GM21737 (cell line): ENCODE data around the gene CDKN2AIPNL.
"Not testable (repeated sequence)": the region's sequence is repeated elsewhere in the genome, so short reads cannot be mapped to it uniquely, and the experiment has no call there.

ENCODE experiments used
- ATAC-seq: cut with Tn5 transposase; IDR thresholded peaks from one replicate; pipeline ENCODE4 v1.9.1; 2021; ENCODE audit warnings: mild to moderate bottlenecking, moderate library complexity; ENCODE audit not compliant: unreplicated experiment

The CDKN2AIPNL gene

DNA sequence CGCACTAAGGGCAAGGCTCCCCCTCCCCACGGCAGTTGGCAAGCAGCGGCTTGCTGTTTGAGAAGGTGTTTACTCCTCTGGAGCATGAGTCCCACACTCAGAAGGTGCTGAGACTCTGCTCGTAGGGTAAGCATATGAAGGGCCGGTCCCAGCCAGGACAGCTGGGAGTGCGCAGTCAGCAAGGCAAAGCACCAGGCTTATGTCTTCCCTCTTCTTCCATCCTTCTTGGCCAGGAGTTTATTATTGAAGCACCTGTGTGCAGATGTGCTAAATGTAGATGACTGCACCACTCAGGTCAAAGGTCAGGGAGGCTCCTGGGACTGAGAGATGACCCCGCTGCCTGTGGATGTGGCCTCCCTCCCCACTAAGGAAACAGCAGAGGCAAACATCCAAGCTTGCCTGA, 27.0 kb upstream of the CDKN2AIPNL start:
- ATAC-seq, result no peak

DNA sequence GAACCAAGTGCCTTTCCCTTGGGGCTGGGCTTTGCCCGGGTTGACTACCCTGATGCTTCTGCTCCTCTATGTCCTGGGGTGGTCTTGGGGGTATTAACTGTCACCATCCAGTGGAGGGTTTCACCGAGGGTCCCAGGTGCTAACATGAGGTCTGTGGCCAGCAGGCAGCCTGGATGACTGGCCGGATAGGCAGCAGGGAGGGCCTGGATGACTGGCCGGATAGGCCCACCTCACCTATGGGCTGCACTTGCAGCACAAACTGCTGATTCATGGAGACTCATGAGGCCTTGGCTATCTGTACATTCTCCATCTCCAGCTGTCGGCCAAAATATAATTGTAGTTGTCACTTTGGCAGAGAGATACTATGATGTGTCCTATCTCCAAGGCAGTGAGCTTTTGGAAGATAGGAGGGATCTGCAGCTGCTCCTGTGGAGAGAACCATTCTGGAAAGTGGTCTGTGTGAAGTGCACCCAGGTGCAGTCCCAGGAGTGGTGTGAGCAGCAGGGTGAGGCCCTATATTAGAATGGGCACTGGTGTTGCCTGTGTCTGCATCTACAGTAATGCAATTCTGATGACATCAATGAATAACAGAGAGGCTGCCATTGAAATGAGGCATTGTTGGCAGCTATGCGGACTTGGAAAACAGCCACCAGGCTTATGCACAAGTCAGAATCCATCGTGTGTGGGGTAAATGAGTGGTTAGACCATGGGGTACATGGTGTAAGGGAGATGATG, 26.3 kb upstream of the CDKN2AIPNL start:
- no peak for ATAC-seq

DNA sequence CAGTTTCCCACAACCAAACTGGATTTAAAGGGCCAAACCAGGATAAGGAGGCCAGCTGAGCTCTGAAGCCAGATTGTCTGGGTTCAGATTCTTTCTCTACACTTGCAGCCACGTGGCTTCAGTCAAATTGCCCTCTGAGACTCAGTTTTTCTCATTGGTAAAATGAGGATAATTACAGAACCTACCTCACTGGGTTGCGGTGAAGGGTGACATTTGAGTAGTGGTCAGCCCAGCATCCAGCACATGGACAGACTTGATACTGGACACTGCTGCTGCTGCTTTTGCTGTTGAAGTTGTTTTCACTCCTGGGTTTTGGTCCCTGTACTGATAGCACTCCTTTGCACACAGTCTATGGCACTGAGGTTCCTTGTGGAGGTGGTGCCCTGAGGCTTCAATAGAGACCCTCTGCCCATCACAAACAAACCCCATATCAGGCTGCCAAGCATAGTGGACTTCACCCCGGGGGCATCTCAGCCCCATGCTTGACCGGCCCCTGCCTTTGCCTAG, 25.7 kb upstream of the CDKN2AIPNL start:
- ATAC-seq, result no peak

DNA sequence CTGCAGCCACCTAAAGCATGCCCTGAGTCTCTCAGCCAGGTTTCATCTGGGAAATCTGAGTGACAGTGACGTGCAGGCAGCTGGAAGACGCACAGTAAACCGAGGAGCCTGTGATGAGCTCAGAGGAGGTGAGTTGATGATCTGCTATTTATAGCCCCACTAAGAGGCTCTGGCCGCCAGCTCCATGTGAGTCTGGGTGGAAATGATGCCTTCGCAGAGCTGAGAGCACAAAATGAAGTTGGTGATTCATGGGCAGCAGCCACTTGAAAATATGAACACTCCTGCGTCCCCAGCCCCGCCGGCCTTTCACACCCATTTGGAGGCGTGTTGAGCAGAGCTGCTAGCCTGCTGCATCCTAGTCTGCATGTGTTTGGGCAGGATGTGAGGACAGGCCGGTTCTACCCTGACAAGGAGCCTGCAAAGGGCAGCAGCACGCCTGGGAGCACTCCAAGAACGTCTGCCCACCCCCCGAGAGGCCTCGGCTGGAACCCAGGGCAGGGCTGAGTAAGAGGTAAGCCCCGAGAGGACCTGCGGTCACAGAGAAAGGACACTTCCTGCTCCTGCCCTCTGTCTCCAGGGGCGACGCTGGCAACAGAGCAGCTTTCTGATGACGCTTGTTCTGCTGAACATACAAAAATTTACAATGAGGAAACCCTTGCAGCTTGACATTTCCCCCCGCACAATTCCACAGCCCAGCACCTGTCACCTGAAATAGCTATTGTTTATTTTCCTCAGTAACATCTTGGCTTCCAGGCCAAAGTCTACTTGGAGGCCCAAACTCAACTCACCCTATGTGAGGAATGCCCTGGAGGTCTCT, 25.1 kb upstream of the CDKN2AIPNL start:
- ATAC-seq, result peak; percentile 91

DNA sequence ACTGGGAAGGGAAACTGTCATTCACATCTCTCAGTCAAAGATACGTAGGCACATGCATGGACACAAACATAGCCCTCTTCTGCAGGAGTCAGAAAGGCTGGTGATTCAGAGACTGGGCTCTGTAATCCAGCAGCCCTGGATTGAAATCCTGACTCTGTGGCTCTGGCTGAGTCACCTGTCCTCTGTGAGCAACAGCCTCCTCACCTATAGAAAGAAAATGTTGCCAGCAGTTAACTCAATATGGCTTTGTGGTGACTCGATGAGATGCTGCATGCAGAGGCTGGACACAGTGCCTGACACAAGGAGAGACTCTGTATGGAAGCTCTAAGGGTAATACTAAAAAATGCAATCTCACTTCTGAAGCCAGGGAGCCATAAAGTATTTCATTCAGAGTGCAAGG, 23.9 kb upstream of the CDKN2AIPNL start:
- ATAC-seq, result no peak

DNA sequence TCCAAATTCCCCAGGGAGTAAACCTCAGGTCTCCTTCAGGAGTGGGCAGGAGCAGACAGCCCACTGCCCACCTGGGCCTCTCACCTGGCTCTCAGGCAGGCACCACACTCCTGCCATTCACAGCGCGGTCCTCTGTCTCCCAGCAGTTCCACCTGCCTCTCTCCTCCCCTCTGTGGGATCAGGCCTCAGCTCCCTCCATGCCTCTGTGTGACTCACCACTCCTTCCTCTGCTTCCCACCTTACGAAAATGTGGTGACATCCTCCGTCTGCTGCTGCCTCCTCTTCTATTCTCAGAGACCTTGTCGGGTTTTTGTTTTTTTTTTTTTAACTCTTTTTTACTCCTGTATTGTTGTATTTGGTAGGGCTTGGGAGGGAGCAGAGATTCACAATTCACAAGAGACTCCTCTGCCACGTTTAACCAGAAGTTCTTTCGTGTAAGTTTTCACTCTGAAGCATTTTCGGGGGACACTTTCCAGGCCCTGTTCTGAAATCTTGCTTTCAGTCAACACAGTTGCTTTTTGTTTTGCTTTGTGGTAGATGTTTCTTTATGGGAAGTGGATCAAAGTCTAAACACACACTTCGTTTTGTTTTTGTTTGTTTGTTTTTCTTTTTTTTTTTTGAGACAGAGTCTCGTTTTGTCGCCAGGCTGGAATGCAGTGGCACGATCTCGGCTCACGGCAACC, 21.1 kb upstream of the CDKN2AIPNL start:
- ATAC-seq, result no peak

DNA sequence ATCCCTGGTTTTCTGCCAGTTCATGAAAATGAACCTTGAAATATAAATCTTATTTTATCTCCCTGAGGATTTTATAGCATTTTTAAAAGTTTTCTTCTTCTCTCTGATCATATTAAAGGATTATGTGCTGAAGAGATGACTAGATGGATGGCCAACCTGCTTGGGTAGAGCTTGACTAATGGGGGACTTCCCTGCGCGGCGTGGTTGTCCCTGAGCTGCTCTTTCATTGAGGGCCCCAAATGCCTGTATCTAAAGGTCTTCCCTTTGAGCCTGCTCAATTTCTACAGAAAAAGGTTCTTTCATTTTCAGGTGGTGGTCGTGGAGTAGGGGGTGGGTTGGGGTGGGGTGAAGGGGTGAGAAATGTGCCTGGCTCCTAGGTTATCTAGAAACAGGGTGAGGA, 20.5 kb upstream of the CDKN2AIPNL start:
- no peak for ATAC-seq

DNA sequence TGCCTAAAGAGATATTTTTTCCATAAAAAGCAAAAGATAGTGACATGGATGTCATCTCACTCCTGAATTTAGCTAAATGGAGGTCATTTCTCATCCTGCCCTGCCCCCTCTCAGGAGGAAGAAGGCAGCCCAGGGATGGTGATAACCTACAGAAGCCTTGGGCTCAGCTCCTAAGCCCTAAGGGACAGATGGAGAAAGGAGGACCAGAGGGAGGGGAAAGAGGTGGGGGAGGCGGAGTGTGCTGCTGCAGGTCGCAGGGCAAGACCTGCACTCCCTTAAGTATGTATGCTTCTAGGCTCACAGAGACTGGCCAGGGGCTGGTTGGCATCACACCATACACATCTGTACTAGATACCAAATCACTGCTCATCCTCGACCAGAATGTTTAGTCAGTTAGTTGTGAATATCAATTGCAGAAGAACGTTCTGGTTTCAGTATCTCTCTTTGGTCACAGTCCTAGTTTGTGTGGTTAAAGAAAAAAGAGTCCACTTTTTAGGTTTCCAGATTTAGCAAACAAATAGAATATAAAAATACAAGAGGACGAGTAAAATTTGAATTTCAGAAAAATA, 18.4 kb upstream of the CDKN2AIPNL start:
- no peak for ATAC-seq

DNA sequence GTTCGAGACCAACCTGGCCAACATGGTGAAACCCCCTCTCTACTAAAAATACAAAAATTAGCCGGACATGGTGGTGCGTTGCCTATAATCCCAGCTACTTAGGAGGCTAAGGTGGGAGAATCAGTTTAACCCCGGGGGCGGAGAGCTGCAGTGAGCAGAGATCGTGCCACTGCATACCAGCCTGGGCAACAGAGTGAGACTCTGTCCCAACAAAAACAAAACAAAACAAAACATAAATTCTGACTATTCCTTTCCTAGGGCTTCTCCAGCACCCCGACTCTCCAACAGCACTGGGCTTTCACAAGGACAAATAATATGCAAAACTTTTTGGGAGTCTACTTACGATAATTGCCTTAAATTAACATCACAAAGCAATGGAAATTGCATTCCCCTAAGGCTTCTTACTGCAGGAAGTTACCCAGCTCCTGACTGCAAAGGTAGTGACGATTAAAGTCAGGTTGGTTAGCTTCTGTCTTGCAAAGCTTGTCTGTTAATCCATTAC, 15.9 kb upstream of the CDKN2AIPNL start:
- ATAC-seq, result no peak

DNA sequence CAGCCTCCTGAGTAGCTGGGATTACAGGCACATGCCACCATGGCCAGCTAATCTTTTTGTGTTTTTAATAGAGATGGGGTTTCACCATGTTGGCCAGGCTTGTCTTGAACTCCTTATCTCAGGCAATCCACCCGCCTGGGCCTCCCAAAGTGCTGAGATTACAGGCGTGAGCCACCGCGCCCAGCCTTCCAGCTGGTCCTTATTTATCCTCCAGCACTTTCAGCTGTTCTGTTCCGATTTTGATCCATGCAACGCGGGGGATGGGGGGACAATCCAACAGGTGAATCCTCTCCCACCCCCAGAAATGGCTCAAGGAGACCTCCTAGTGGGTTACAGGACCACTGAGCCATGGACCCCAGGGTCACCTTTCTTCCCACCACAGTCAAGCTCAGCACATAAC, 14.7 kb upstream of the CDKN2AIPNL start:
- no peak for ATAC-seq

DNA sequence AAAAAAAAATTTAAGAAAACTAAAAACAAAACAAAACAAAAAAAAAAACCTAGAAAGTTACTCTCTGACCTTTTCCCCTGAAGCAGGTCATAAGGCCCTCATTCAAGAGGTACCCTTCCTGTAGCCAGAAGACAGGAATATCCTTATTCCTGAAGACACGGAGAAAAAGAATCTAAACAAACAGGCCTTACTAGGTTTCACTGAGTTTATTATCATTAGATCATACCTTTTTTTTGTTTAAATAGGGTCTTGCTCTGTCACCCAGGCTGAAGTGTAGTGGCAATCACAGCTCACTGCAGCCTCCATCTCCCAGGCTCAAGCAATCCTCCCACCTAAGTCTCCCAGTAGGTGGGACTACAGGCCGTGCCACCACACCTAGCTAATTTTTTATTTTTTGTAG, 11.7 kb upstream of the CDKN2AIPNL start:
- no peak for ATAC-seq

DNA sequence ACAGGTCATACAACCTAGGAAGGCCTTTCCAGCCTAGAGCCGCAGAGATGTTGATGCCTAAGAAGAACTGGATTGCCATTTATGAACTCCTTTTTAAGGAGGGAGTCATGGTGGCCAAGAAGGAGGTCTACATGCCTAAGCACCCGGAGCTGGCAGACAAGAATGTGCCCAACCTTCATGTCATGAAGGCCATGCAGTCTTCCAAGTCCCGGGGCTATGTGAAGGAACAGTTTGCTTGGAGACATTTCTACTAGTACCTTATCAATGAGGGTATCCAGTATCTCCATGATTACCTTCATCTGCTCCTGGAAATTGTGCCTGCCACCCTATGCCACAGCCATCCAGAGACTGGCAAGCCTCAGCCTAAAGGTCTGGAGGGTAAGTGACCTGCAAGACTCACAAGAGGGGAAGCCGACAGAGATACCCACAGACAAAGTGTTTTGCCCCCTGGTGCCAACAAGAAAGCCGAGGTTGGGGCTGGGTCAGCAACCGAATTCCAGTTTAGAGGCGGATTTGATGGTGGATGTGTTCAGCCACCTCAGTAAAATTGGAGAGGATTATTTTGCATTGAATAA, 11.2 kb upstream of the CDKN2AIPNL start:
- ATAC-seq, result no peak

DNA sequence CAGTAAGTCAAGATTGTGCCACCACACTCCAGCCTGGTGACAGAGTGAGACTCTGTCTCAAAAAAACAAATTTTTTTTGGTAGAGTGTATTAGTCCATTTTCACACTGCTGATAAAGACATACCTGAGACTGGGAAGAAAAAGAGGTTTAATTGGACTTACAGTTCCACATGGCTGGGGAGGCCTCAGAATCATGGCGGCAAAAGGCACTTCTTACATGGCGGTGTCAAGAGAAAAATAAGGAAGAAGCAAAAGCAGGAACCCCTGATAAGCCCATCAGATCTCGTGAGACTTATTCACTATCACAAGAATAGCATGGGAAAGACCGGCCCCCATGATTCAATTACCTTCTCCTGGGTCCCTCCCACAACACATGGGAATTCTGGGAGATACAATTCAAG, 9.4 kb upstream of the CDKN2AIPNL start:
- ATAC-seq, result not testable (repeated sequence)

DNA sequence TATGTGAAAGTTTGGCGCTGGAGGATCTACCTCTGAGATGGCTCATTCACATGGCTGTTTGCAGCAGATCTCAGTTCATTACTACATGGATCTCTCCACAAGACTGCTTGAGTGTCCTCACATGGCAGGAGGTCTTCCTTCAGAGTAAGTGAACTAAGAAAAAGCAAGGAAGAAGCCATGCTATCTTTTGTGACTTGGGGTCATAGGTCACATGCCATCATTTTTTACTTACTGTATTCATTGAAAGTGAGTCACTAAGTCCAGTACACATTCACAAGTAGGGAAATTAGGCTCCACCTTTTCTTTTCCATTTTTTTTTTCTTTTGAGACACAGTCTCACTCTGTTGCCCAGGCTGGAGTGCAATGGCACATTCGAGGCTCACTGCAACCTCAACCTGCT, 8.7 kb upstream of the CDKN2AIPNL start:
- ATAC-seq, result no peak

DNA sequence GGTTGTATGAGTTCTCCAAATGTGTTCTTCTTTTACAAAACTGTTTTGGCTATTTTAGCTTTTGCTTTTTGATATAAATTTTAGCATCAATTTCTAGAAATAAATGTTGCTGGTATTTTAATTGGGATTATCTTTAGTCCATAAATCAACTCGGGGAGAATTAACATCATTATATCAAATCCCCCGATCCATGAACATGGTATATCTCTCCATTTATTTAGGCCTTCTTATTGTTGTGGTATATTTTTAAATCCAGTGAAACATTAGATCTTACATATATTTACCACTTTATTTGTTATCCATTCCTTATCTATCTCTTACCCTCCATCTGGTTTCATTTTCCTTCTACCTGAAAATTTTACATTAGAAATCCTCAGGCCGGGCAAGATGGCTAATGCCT, 7.3 kb upstream of the CDKN2AIPNL start:
- ATAC-seq, result no peak

DNA sequence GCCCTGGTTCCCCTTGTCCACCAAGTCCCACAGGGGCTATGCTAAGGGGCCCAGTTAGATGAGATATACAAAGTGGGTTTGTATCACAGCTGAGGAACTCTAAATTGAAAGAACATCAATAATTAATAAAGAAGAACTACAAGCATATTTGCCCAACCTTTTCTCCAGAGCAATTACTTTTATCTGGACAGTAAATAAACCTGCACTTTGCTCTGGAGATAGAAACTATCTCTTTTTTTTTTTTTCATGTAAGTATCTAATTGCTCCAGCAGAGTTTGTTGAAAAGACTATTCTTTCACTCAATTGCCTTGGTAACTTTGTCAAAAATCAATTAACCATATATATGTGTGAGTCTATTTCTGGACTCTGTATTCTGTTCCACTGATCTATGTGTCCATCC, 6.0 kb upstream of the CDKN2AIPNL start:
- ATAC-seq, result no peak

DNA sequence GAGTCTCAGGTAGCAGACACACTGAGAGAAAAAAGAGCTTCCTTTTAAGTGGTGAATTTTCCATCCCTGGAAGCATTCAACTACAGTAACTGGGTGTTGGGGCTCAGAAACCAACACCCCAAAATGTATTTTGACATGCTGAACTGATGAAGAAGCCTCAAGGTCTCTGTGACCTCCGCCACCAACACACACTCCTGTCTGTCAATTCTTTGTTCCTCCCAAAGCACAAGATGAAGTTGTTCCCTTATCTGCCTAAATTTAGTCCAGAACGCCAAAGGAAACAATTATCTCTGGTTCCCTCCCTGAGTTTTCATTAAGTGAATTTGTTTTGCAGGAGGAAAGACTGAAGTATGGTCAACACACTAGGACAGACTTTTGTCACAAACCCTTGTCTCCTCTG, 1.4 kb upstream of the CDKN2AIPNL start:
- ATAC-seq, result no peak

DNA sequence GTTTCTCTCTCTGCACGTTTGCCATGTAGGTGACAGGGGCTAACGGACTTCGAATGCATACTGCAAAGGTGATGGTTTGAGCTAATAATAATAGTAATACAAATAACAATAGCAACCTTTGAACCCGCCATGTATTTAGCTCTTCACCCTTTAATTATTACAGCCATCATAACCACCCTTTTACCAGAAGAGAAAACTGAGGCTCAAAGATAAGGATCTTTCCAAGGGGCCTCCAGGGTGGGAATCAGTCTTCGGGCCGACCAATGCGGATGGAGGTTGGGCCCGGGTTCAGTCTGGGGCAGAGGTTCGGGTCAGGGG, 494 bp downstream of the CDKN2AIPNL start:
- ATAC-seq, result no peak

DNA sequence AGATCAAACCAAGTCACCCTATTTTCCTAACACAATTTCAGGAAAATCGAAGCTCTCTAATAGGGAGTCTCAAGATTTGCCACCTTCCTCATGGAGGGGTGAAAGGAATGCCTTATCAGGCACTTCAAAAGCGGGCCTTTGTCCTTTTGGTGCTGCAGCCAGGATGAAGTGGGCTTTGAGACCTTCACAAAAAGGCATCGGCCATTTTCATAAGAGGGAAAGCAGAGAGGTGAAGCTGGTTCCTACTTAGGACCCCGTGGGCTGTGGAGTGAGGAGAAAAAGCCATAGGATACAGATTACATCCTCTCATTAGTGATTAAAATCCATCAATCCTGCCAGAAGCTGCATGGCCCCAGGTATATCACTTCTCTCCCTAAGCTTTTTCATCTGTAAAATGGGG, 859 bp downstream of the CDKN2AIPNL start:
- ATAC-seq, result no peak

DNA sequence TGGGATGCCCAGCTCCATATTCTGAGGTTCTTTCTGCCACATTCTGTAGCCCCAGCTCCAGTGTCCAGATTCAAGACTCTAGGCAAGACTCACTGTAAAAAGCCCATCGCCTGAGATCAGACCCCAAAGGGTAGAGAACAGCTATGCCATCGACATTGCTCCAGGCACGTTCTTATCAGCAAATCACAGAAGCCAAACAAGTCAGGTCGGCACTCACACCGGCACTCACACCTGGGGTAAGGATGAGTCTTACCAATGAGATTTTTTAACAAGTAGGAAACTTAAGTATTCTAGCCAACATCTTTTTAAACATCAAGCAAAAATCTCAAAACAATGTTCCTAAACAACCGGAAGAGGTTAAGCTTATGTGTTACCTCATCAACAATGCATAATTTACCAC, 2.4 kb downstream of the CDKN2AIPNL start:
- no peak for ATAC-seq

DNA sequence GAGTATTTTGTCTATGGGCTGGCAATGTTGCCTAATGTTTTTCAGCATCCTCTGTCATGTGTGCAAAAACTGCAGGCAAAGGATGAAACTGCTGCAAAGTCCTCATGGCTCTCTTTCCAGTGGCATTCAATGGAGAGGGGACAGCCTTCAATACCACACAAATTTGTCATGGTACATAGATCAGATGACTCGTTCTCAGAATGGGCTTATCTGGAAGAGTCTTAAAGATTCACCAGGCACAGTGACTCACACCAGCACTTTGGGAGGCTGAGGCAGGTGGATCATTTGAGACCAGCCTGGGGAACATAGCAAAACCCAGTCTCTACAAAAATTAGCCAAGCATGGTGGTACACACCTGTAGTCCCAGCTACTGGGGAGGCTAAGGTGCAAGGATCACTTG, 5.3 kb downstream of the CDKN2AIPNL start:
- no peak for ATAC-seq
